ENCODE measurements around the gene GALNS. TPM values are rescaled to one million over a fixed set of nuclear protein-coding genes. Genes with fewer than 3 reads are reported as not detected.

The GALNS gene
- total and polyA plus RNA-seq, 2 of the 13 experiments (the other 11 are each of a cell fraction or from before 2014, with no cell fraction given): 9.2 to 9.8 TPM

GRCh38 chr16:88815901-88816589 lies 40.7 kb downstream of the GALNS start:
- POLR2A ChIA-PET: interaction anchor here (0.7 kb wide), 1 partner anchor 15 kb away, joined by 3 read pairs; no protein-coding TSS in a partner anchor
- H3K9ac ChIP-seq (ENCODE audit: insufficient read depth, low read depth, low read length): no peak overlapping the region
- CTCF ChIA-PET (ENCODE audit: low intra/inter-chr PET ratio, low total read pairs): interaction anchor here (1.2 to 2.1 kb wide), 2 partner anchors 41 to 351 kb away, joined by 4 to 11 read pairs; partner anchors contain the start of genes GALNS and TRAPPC2L
- TF ChIP-seq, protein P1, sequence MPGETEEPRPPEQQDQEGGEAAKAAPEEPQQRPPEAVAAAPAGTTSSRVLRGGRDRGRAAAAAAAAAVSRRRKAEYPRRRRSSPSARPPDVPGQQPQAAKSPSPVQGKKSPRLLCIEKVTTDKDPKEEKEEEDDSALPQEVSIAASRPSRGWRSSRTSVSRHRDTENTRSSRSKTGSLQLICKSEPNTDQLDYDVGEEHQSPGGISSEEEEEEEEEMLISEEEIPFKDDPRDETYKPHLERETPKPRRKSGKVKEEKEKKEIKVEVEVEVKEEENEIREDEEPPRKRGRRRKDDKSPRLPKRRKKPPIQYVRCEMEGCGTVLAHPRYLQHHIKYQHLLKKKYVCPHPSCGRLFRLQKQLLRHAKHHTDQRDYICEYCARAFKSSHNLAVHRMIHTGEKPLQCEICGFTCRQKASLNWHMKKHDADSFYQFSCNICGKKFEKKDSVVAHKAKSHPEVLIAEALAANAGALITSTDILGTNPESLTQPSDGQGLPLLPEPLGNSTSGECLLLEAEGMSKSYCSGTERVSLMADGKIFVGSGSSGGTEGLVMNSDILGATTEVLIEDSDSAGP (CRISPR knock-in tag; IDR thresholded peaks at IDR 0.05; ENCODE audit: borderline replicate concordance): peak; percentile 46; the same call in 1 of the 2 replicates
- peak; percentile 30; the same call in 1 of the 2 replicates for TF ChIP-seq CENPT (CRISPR knock-in tag; IDR thresholded peaks at IDR 0.05; ENCODE audit: low read depth)
- no peak for TF ChIP-seq ZNF24 (IDR thresholded peaks at IDR 0.05)
- TF ChIP-seq DR1 (CRISPR knock-in tag; IDR thresholded peaks at IDR 0.05): 0 out of 2 replicates have a peak, but pooled peaks have one; percentile 54
- TF ChIP-seq ZNF274 (CRISPR knock-in tag; IDR thresholded peaks at IDR 0.05): peak; percentile 17; the same call in 1 of the 2 replicates
- TF ChIP-seq SMC3 (IDR thresholded peaks at IDR 0.05; ENCODE audit: low read length): peak; percentile 35; the same call in 1 of the 2 replicates
- TF ChIP-seq, protein P2, sequence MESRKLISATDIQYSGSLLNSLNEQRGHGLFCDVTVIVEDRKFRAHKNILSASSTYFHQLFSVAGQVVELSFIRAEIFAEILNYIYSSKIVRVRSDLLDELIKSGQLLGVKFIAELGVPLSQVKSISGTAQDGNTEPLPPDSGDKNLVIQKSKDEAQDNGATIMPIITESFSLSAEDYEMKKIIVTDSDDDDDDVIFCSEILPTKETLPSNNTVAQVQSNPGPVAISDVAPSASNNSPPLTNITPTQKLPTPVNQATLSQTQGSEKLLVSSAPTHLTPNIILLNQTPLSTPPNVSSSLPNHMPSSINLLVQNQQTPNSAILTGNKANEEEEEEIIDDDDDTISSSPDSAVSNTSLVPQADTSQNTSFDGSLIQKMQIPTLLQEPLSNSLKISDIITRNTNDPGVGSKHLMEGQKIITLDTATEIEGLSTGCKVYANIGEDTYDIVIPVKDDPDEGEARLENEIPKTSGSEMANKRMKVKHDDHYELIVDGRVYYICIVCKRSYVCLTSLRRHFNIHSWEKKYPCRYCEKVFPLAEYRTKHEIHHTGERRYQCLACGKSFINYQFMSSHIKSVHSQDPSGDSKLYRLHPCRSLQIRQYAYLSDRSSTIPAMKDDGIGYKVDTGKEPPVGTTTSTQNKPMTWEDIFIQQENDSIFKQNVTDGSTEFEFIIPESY (CRISPR knock-in tag; IDR thresholded peaks at IDR 0.05): peak; percentile 86
- peak; percentile 43 for TF ChIP-seq HNRNPLL (IDR thresholded peaks at IDR 0.05; ENCODE audit: low read depth, low read length, poor library complexity, severe bottlenecking)
- TF ChIP-seq HNRNPL (IDR thresholded peaks at IDR 0.05; ENCODE audit: low read depth, low read length): peak; percentile 97
- TF ChIP-seq RAD21 (CRISPR knock-in tag; IDR thresholded peaks at IDR 0.05): peak; percentile 92
- TF ChIP-seq AKAP8 (CRISPR knock-in tag; IDR thresholded peaks at IDR 0.05): 0 out of 2 replicates have a peak, but pooled peaks have one; percentile 45
- peak; percentile 59; the same call in 1 of the 2 replicates for TF ChIP-seq MAFF (IDR thresholded peaks at IDR 0.05; ENCODE audit: low read depth, low read length)
- TF ChIP-seq, protein P3, sequence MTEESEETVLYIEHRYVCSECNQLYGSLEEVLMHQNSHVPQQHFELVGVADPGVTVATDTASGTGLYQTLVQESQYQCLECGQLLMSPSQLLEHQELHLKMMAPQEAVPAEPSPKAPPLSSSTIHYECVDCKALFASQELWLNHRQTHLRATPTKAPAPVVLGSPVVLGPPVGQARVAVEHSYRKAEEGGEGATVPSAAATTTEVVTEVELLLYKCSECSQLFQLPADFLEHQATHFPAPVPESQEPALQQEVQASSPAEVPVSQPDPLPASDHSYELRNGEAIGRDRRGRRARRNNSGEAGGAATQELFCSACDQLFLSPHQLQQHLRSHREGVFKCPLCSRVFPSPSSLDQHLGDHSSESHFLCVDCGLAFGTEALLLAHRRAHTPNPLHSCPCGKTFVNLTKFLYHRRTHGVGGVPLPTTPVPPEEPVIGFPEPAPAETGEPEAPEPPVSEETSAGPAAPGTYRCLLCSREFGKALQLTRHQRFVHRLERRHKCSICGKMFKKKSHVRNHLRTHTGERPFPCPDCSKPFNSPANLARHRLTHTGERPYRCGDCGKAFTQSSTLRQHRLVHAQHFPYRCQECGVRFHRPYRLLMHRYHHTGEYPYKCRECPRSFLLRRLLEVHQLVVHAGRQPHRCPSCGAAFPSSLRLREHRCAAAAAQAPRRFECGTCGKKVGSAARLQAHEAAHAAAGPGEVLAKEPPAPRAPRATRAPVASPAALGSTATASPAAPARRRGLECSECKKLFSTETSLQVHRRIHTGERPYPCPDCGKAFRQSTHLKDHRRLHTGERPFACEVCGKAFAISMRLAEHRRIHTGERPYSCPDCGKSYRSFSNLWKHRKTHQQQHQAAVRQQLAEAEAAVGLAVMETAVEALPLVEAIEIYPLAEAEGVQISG (CRISPR knock-in tag; IDR thresholded peaks at IDR 0.05): peak; percentile 30; the same call in 1 of the 2 replicates
- peak; percentile 74; the same call in 1 of the 2 replicates for TF ChIP-seq ZNF891 (CRISPR knock-in tag; IDR thresholded peaks at IDR 0.05)
- TF ChIP-seq ZNF280B (CRISPR knock-in tag; IDR thresholded peaks at IDR 0.05; ENCODE audit: borderline replicate concordance): peak; percentile 76

More at GRCh38 chr16:88815901-88816589, 40.7 kb downstream of the GALNS start:
- Histone ChIP-seq H3K27ac (ENCODE audit: extremely low read length, insufficient read depth, low read length) (no peak overlapping the region), H4K20me1 (ENCODE audit: insufficient read depth, low read length) (peaks cover 1% of the 10 kb centered on the region; the same call in 1 of the 2 replicates), H3K9me3 (ENCODE audit: low read length) (no peaks in the 10 kb centered on the region), H3K36me3 (replicated peaks in 1 of 2; ENCODE audit: control insufficient read depth in 1 of 2, insufficient read depth in 2 of 2, low read length in 2 of 2) (no peaks in the 10 kb centered on the region), H2AFZ (ENCODE audit: low read length) (no peak overlapping the region), H3K4me2 (ENCODE audit: low read depth, low read length) (no peak overlapping the region), H3K79me2 (ENCODE audit: insufficient read depth, low read length) (peaks cover 4% of the 10 kb centered on the region), H3K27me3 (ENCODE audit: control insufficient read depth in 1 of 2, insufficient read depth in 2 of 2, low read length in 2 of 2) (peaks cover 0 to 5% of the 10 kb centered on the region in 2 experiments; a peak in 1 of 5 replicates), H3K4me1 (ENCODE audit: insufficient read depth, low read length) (peaks cover 33% of the 10 kb centered on the region), H3K4me3 (replicated peaks in 1 of 3; ENCODE audit: insufficient read depth in 1 of 3, low read depth in 2 of 3, low read length in 3 of 3) (no peak overlapping the region)
- intact Hi-C loops (cut with micrococcal nuclease; ENCODE audit: unreplicated experiment) (loop anchor here (5.0 kb wide), 2 partner anchors 41 to 351 kb away; partner anchors contain the start of genes GALNS and TRAPPC2L), in situ Hi-C loops (cut with HindIII; ENCODE audit: extremely low pct_ligation_motif_present, low pct_unique_long_range_greater_than_20kb) (loop anchor here (5.0 kb wide), 1 partner anchor 351 kb away; no protein-coding TSS in a partner anchor)
- FAIRE-seq: no peak
- peak; percentile 41 for ATAC-seq
- 33% methylated on average over 3 of the region's 19 CpGs for WGBS (ENCODE audit: low lambda C conversion rate)
- DNase-seq (ENCODE audit: low spot score): peak; percentile 35
- no TSS peak for BruUV-seq (replicated peaks)
